MV-4-11 (cell line): ENCODE measurements around the gene GOLGA6C.
A peak's percentile ranks its signal among the peaks of the same experiment; 100 is the strongest.
"Not testable (repeated sequence)": the region's sequence is repeated elsewhere in the genome, so short reads cannot be mapped to it uniquely, and the experiment has no call there.

Source experiments
- DNase-seq: peaks from one replicate; lab custom pipeline; 2025; lab: John Stamatoyannopoulos, UW

GOLGA6C gene

GRCh38 chr15:75258620-75259343 is 648 bp downstream of the GOLGA6C start:
- not testable (repeated sequence) for DNase-seq

DNA sequence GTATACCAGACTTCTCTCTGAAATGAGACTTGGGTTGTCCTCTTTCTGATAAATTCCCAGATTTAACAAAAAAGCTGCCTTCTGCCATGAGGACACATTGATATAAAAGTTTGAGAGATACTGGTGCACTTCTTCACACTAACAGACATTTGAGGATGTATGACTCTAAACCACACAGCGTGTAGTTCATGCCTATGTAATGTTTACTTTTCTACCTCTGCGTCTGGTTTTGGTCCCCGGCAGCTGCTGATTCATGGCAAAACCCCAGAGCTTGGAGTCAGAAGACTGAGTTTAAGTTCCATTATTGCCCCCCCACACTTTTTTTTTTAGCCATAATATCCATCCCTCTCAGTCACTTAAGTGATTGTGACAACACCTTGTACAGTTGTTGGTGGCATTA is 1.7 kb downstream of the GOLGA6C start:
- not testable (repeated sequence) for DNase-seq

GRCh38 chr15:75273751-75274359 is 15.7 kb downstream of the GOLGA6C start:
- DNase-seq, result not testable (repeated sequence)

DNA sequence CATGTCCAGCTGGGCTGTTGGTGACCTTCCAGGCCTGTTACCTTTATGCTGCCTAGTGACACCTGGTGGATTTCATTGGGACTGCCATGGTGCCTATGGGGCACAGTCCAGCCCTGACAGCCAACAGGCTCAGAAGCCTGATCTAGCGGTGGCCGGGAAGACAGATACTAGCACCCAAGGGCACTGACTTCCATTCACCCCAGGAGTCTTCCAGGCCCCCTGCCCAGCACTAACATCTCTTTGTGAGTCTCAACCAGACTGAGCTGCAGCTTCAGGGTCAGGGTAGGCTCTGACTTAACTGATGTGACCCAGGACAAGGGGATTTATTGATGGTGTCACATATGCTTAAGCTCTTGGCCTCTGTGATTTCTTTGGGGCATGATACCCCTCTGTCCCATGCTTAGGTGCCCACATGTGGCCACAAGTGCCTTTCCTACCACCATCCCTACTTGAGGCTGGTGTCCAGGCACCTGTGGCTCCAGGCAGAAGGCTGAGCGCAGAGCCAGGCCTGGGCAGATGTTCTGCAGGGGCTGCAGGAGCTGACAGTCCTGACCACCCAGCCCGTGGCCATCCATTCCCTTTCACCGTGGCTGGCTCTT is 16.5 kb downstream of the GOLGA6C start:
- DNase-seq, result not testable (repeated sequence)

DNA sequence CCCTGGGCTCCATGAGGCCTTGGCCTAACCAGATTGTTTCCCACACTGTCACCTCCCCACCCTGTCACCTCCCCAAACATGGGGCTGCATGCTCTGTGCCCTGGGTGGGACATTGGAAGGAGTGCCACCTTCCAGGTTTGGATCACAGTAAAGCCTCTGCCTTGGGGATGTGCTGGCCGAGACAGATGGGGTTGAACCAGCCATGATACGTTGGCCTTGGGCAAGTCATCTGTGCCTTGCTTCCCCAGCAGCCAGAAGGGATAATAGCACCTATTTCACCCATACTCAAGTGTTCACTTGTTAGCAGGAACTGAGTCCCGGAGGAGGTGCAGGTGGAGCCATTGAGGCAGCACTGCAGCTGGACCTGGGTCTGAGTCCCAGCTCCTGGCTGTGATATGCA is 17.5 kb downstream of the GOLGA6C start:
- DNase-seq, result not testable (repeated sequence)

DNA sequence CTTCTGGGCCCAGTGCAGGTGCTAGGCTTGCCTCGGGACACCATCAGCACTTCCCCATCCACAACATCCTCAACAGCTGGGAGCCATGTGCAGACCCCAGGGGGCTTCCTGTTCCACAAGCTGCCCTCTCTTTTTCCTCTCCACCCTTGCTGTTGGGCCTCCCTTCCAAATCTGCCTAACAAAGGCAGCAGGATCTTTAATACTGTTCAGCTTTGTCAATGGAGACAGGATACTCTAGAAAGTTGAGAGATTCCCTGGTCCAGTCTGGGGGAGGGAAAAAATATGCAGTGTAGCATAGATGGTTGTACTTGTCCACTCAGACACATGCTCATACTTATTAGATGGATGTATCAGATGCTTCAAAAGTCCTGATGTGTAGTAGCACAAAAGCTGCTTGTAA is 20.4 kb downstream of the GOLGA6C start:
- DNase-seq, result not testable (repeated sequence)

- DNase-seq, result not testable (repeated sequence)
These were observed 24.4 kb downstream of the GOLGA6C start, which contains the start of gene GOLGA6D for GRCh38 chr15:75282572-75282971. GOLGA6D (plus strand) TSS chr15:75282835; CDS start chr15:75282876, 41 bp downstream.

- not testable (repeated sequence) for DNase-seq
These were observed 26.0 kb downstream of the GOLGA6C start for GRCh38 chr15:75284152-75284551.

DNA sequence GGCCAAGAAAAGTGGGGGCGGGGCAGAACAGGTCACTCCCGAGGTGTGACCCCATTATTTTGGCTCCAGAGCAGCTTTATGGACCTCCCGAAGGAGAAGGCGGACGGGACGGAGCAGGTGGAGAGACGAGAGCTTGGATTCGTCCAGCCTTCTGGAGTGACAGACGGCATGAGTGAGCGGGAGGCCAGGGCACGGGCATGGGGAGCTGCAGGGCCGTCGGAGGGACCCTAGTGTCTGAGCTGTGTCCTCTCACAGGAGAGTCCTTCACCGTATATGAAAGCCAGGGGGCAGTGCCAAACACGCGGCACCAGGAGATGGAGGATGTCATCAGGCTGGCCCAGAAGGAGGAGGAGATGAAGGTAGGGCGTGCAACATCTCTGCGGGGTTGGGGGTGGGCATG is 35.5 kb downstream of the GOLGA6C start:
- DNase-seq, result not testable (repeated sequence)

- DNase-seq, result not testable (repeated sequence)
These were observed 40.6 kb downstream of the GOLGA6C start for GRCh38 chr15:75298541-75299310.

GRCh38 chr15:75299311-75299688 is 41.2 kb downstream of the GOLGA6C start:
- DNase-seq, result not testable (repeated sequence)

DNA sequence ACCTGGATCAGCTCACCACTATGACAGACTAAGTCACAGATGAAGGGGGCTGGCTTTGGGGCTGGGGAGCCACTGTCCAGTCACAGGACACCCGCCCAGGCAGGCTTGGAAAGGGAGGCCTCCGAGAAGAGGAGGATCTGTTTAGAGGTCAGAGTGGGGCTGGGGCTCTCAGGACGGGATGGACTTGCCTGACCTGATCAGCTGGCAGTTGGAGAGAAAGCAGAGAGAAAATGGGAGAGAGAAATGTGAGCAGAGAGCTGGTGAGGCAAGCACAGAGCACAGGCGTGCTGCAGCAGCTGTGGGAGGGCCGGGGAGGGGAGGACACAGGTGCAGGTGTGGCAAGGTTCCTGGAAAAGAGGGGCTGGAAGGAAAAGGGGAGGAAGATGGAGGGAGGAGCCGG is 41.9 kb downstream of the GOLGA6C start:
- not testable (repeated sequence) for DNase-seq

GRCh38 chr15:75302318-75302717 is 44.2 kb downstream of the GOLGA6C start:
- no peak for DNase-seq

DNA sequence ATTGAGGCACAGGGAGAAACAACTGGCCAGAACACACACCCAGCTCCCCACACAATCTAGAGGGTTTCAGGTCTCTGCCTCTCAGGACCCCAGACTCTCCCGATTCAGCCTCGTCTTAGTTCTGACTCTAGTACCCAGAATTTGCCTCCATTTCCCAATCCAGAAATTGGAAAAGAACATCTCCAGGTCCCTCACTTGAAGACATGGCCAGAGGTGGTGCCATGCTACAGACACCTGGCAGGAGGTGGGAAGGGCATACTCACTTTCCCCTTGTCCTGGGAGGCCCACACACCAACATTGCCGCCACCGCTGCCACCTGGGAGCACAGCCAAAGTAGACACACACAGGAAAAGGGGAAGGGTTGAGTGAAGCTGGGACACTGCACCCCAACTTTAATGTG is 44.6 kb downstream of the GOLGA6C start:
- not testable (repeated sequence) for DNase-seq

- no peak for DNase-seq
These were observed 48.1 kb downstream of the GOLGA6C start for GRCh38 chr15:75306188-75306587.

GRCh38 chr15:75307778-75308390 is 49.8 kb downstream of the GOLGA6C start:
- DNase-seq, result peak; percentile 10

- no peak for DNase-seq
These were observed 51.6 kb downstream of the GOLGA6C start for GRCh38 chr15:75309711-75310110.

DNA sequence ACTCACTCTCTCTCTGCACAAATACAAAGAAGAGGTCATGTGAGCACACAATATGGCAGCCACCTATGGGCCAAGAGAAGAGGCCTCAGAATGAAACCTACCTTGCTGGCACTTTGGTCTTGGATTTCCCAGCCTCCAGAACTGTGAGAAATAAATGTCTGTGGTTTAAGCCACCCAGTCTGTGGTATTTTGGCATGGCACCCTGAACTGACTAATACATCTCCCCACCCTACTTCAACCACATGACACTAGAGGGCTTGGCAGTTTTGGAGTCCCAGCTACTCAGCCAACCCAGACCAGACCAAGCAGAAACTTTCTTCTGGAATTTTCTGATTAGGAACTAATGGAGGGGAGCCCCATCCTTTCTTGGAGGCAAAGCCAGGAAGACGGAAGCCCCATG is 54.4 kb downstream of the GOLGA6C start:
- DNase-seq, result peak; percentile 15

- no peak for DNase-seq
These were observed 55.1 kb downstream of the GOLGA6C start for GRCh38 chr15:75313116-75313845.

GRCh38 chr15:75314552-75315290 is 56.6 kb downstream of the GOLGA6C start:
- DNase-seq, result no peak
